ENCODE measurements around the gene DNAH8.
"Not testable (repeated sequence)": the region's sequence is repeated elsewhere in the genome, so short reads cannot be mapped to it uniquely, and the experiment has no call there.

The DNAH8 gene

GRCh38 chr6:38750968-38751615, 36.0 kb downstream of the DNAH8 start:
- DNase-seq = no peak

DNA sequence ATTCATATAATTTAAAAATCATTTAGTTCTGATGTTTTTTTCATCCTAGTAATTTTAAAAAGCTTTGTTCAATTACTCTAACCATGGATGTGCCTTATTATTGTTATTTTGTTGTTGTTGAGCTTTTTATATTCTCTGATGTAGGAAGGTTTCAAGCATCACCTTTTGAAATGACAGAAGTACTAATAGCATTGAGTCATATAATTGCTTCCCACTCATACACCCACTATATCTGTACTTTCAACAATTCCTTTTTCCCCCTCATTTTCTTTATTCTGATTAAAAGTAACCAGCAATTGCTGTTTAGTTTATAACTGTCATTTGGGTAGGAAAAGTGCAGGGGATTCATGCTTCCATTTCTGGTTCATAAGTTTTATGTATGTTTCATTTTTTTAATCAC, 38.6 kb downstream of the DNAH8 start:
- DNase-seq = no peak

- DNase-seq = no peak
These were observed 40.1 kb downstream of the DNAH8 start for GRCh38 chr6:38755207-38755606.

GRCh38 chr6:38755874-38756273, 40.8 kb downstream of the DNAH8 start:
- no peak for DNase-seq

DNA sequence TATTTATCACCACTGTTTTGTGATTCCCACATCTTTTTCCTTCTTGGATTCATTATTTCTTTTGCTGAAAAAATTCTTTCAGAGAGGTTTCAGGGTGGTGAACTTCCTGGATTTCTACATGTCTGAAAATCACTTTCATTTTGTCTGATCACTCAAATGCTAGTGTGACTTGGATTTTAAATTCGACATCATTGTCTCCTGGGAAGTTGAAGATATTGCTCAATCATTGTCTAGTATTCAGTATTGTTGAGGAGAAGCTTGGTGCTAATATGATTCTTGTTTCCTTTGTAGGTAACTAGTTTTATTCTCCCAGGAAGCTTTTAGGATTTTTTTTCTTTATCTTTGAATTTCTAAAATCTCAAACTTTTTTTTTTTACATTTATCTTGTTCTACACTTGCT, 45.0 kb downstream of the DNAH8 start:
- no peak for DNase-seq

DNA sequence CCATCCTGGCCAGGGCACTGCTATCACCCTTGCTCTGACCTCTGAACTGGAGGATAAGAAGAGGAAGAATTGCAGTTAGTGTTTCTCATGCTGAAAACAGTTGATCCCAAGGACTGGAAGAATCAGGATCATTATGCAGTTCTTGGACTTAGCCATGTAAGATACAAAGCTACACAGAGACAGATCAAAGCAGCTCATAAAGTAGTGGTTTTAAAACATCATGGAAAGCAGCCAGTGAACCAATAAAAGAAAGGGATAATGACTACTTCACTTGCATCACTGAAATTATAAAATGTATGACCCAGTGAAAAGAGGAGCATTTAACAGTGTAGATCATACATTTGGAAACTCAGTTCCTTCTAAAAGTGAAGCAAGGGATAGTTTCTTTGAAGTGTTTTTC, 47.7 kb downstream of the DNAH8 start:
- no peak for DNase-seq

GRCh38 chr6:38767560-38767959, 52.4 kb downstream of the DNAH8 start:
- no peak for DNase-seq

DNA sequence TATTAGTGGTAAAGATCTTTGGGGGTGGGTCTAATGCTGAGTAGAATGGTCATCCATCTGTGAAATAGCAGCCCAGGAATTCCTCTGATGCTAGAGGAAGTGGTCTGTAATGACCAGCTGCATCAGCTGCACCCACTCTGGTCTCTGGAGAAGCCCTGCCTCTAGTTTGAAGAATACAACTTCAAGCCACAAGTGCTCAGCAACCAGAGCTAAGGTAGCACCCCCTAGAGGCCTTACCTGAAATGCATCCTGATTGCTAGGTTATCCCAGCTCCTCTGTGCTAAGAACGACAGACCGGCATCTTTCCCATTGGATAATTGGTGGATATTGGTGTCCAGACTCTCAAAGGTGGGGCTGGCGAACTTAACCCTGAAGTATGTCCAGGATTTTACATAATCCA, 58.2 kb downstream of the DNAH8 start:
- DNase-seq = peak in 1 of 2 experiments; percentile 24

GRCh38 chr6:38774929-38775707, 60.0 kb downstream of the DNAH8 start:
- DNase-seq = no peak

GRCh38 chr6:38775870-38776269, 60.8 kb downstream of the DNAH8 start:
- no peak for DNase-seq

- peak in 1 of 2 experiments; percentile 72 for DNase-seq
These were observed 61.4 kb downstream of the DNAH8 start for GRCh38 chr6:38776515-38776914.

DNA sequence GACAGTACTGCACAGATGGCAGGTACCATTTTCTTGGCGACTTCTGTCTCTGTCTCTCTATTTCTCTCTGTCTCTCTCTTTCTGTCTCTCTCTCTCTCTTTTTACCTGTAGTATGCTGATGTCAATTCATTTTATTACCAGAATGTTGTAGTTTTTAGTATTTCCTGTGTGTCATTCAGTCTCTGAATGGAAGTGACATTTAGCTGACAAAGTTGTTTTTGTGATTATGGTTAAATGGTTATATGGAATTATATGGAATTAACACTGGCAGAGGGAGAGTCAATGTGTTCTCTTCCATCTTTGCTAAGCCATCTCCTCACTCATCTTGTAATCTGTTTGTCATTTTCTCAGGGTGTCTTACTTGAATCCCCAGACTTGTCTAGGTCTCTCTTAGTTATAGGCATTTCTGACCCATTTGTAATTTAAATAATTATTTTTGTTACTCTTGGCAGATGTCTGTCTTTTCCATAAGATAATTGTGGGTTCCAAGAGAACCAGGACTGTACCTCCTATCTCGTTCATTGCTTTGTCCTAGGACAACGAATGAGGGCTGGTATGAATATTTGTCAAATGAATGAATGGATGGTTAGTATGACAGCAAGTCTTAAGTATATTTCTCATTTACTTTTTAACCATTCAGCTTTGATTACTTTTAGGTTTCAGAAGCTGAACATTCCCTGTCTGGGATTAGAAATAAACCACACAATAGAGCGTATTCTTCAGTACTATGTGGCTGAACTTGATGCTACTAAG, 64.4 kb downstream of the DNAH8 start:
- DNase-seq = no peak

GRCh38 chr6:38782616-38783015, 67.5 kb downstream of the DNAH8 start:
- DNase-seq = no peak

GRCh38 chr6:38783443-38784228, 68.5 kb downstream of the DNAH8 start:
- peak; percentile 54 to 73 for DNase-seq

- DNase-seq = peak in 1 of 2 experiments; percentile 38
These were observed 69.6 kb downstream of the DNAH8 start for GRCh38 chr6:38784506-38785235.

DNA sequence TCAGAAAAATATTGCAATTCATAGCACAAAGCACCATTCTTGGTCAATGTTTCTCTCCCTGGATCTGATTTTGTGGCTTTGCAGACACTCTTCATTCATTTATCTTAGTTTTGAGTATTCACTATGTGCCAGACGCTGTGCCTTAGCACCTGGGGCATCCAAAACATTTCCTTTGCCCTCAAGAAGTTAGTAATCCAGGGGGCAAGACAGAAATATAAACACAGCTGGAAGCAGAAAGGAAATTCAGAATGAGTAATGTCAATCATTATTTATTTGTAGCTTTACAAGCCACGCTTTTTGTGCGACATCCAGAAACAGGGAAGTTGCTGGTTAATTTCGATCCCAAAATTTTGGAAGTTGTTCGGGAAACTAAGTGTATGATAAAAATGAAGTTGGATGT, 71.4 kb downstream of the DNAH8 start:
- no peak for DNase-seq

DNA sequence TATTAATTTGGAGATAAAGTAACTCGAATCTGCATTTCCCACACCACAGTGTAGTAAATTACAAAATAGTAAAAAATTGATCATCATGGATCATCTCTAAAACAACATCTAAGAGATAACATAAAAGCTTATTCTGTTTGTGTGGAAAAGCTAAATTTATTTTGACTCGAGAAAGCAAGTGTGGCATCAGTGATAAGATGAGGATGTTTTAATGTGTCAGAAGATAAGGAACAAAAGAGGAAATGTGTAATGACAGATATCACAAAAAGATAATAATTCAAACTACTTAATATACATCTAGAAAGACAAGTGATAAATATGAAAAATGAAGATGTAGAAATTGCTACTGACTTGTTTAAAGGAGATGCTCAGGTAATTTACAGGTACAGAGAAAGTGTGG, 74.1 kb downstream of the DNAH8 start:
- no peak for DNase-seq

- DNase-seq = no peak
These were observed 77.2 kb downstream of the DNAH8 start for GRCh38 chr6:38792356-38792755.

- DNase-seq = no peak
These were observed 79.6 kb downstream of the DNAH8 start for GRCh38 chr6:38794682-38795081.

GRCh38 chr6:38796006-38796405, 80.9 kb downstream of the DNAH8 start:
- no peak for DNase-seq

DNA sequence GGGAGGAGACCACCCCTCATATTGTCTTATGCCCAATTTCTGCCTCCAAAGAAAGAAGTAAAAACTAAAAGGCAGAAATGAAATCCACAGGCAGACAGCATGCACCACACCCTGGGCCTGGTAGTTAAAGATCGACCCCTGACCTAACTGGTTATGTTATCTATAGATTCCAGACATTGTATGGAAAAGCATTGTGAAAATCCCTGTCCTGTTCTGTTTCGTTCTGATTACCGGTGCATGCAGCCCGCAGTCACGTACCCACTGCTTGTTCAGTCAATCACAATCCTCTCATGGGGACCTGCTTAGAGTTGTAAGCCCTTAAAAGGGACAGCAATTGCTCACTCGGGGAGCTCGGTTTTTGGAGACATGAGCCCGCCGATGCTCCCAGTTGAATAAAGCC, 81.3 kb downstream of the DNAH8 start:
- not testable (repeated sequence) for DNase-seq

GRCh38 chr6:38796850-38797249, 81.7 kb downstream of the DNAH8 start:
- no peak for DNase-seq
